Kasumi-1 (cell line): ENCODE data around the gene SUGP2.
"Not testable (repeated sequence)": the region's sequence is repeated elsewhere in the genome, so short reads cannot be mapped to it uniquely, and the experiment has no call there.

ENCODE experiments used
- DNase-seq, 2 experiments: peaks; one replicate each; lab custom pipeline; 2025; lab: John Stamatoyannopoulos, UW

Gene SUGP2

DNA sequence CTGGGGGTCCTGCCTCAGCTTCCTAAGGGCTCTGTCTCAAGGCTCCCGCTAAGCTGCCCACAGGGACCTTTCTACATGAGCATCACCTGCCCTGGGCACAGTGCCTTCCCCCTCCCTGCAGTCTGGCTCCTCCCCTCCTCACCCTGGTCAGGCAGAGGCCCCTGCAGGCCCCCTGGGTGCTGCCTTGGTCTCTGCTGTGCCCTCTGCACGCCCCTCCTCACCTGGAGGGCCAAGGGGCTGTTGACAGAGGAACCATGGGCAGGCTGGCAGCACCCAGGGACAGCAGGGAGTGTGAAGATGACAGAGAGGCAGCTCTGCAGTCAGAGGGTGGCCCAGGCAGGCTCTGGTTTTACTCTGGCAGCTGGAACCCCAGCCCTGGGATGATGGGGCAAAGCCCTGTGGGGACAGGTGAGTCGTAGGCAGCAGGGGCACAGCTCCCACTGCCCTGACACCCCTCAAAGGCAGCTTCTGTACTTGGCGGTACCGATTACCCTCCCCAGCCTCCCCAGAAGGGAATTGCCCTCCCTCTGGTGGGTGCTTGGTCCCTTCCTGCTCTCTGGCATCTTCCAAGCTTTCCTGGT, 43.1 kb downstream of the SUGP2 start:
- no peak for DNase-seq

GRCh38 chr19:18989316-18989715, 44.0 kb downstream of the SUGP2 start:
- DNase-seq, result no peak

DNA sequence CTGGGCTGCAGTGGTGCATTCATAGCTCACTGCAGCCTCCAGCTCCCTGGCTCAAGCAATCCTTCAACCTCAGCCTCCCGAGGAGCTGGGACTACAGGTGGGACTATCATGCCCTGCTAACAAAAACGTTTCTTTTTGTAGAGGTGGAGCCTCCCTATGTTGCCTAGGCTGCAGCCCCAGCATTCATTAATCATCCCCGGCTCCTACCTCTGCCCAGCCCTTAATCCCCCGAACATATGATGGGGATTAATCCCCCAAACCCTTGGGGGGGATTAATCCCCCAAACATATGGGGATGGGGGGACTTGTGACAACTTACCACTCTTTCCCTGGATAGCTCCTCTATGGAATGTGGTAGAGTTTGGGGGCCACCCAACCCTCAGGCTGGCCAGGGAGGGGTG, 45.9 kb downstream of the SUGP2 start:
- DNase-seq, result no peak

GRCh38 chr19:18985257-18985656, 48.1 kb downstream of the SUGP2 start:
- DNase-seq, result peak; percentile 85

DNA sequence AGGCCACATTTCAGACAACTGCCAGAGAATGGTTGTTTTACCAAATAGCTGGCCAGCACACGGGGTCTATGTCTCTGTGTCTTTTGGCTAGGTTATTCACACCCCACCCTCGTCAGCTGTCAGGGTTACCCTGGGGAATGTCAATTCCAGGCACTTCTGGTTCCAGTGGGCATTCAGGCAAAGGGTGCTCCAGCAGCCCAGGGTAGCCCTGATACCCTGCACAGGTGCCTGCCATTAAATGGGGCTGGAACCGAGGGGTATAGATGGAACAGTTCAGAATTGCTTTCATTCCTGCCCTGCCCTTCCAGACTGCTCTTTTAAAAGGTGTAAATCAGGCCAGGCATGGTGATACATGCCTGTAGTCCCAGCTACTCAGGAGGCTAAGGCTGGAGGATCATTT, 49.1 kb downstream of the SUGP2 start:
- no peak for DNase-seq

- no peak for DNase-seq
Measured at GRCh38 chr19:18982669-18983068, 50.6 kb downstream of the SUGP2 start.

GRCh38 chr19:18980432-18981020, 52.8 kb downstream of the SUGP2 start:
- no peak for DNase-seq

- DNase-seq, result no peak
Measured at GRCh38 chr19:18978616-18979015, 54.7 kb downstream of the SUGP2 start.

DNA sequence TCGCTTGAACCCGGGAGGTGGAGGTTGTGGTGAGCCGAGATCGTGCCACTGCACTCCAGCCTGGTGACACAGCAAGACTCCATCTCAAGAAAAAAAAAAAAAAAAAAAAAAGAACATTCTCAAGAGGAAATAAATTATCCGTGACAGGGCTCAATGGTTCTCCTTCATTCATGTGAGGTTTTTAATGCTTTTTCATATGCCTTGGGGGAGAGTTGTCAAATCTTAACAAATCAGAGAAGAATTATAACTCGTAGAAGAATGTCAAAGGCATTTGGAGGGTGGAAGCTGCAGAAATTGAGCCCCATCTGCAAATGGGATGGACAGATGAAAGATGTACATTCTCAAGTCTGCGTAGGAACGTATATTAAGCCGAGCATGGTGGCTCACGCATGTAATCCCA, 57.4 kb downstream of the SUGP2 start:
- no peak for DNase-seq

GRCh38 chr19:18975011-18975410, 58.3 kb downstream of the SUGP2 start:
- no peak for DNase-seq

DNA sequence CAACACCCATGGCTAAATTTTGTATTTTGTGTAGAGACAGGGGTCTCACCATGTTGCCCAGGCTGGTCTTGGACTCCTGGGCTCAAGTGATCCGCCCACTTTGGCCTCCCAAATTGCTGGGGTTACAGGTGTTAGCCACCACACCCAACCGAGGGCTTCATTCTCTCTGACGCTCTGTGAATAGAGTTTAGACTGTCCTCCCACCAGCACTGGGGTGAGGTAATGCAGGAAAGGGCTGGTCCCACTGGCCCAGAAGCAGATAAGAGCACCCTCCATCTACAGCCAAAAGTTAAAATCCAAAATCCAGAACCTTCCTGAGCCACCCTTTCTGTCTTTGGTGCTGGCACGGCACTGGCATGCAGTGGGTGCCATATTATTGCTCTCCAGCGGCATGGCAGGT, 60.5 kb downstream of the SUGP2 start:
- no peak for DNase-seq

- DNase-seq, result peak; percentile 67
Measured at GRCh38 chr19:18972301-18972811, 61.0 kb downstream of the SUGP2 start.

GRCh38 chr19:18969931-18970659, 63.2 kb downstream of the SUGP2 start:
- DNase-seq, result no peak

DNA sequence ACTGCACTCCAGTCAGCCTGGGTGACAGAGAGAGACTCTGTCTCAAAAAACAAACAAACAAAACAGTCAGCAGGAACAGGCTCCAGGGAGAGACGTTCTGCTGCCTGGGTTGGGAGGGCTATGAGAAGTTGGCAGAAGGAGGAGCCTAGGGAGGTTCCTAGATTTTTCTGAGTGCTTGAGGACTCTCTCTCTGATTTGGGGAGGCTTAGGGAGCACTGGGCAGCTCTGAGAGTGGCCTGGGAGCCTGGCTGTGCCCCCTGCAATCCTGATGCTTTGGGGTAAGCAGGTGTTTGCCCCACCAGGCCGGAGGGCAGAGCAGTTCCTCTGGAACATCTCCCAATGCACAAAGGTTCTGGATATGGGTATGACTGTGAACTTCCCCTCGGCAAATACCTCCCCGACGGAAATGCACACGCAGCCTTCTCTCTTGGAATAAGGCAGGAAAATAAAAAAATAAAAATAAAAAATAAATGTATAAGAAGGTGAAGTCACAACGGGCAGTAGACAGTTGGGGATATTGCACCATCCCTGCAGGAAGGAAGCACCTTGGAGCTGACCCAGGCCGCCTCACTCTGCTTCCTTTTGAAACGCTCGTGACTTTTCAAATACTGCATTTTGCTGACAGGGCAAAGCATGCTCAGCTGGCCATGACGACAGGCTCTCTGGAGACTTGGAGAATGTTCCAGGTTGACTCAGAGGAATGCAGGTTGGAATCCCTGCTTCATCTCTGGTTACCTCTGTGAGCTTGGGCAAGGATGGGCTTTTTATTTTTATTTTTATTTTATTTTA, 65.8 kb downstream of the SUGP2 start:
- DNase-seq, result peak; percentile 86 to 87

DNA sequence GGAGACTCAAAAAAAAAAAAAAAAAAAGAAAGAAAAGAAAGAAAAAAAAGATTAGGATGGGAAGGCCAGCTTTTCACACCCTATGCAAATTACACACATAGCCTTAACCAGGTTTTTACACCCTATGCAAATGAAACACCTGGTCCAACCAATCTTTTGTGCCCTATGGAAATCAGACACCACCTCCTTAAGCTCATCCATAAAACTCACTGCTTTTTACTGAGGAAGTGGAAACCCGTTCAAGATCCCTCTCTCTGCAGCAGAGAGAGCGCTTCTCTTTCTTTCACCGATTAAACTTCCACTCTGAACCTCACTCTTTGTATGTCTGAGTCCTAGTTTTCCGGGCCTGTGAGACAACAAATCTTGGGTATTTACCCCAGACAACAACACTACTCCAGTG, 67.0 kb downstream of the SUGP2 start:
- DNase-seq, result peak; percentile 50 to 57

DNA sequence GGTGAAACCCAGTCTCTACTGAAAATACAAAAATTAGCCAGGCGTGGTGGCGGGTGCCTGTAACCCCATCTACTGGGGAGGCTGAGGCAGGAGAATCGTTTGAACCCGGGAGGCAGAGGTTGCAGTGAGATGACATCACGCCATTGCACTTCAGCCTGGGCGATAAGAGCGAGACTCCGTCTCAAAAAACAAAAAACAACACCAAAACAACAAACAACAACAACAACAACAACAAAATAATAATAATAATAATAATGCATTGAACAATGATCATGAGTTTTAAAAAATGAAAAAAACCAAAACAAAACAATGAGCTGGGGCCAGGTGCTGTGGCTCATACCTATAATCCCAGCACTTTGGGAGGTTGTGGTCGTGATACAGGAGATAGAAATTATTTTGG, 69.2 kb downstream of the SUGP2 start:
- DNase-seq, result no peak

GRCh38 chr19:18961767-18962620, 71.3 kb downstream of the SUGP2 start:
- no peak for DNase-seq

GRCh38 chr19:18960370-18960769, 72.9 kb downstream of the SUGP2 start:
- no peak for DNase-seq

- DNase-seq, result no peak
Measured at GRCh38 chr19:18955042-18955441, 78.3 kb downstream of the SUGP2 start.

GRCh38 chr19:18954094-18954493, 79.2 kb downstream of the SUGP2 start:
- no peak for DNase-seq

DNA sequence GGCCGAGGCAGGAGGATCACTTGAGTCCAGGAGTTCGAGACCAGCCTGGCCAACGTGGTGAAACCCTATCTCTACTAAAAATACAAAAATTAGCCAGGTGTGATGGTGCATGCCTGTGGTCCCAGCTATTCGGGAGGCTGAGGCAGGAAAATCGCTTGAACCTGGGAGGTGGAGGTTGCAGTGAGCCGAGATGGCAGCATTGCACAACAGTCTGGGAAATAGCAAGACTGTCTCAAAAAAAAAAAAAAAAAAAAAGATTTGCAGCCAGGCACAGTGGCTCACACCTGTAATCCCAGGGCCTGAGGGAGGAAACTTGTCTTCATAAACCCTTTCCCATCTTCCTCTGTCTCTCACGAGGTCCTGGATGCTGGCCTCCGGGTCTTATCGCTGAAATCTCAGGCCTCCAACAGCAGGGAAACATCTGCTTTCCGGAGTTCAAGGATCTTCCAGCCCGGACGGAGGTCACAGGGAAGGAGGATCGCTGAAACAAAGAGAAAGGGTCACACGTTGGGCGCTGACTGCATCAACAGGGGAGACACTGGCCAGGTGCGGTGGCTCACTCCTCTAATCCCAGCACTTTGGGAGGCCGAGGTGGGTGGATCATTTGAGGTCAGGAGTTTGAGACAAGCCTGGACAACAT, 80.8 kb downstream of the SUGP2 start:
- not testable (repeated sequence) for DNase-seq
